SK-MEL-5 (cell line): ENCODE measurements around the gene SLC22A4. TPM values are rescaled to one million over a fixed set of nuclear protein-coding genes. Genes with fewer than 3 reads are reported as not detected.

Experiments used
- DNase-seq: peaks from one replicate; pipeline ENCODE4 v3.0.0-alpha.2; 2016; ENCODE audit warnings: low read depth, low spot score
- in situ Hi-C: cut with HindIII; loops from 2 replicates; pipeline ENCODE4 v1.10.0; 2016; ENCODE audit warnings: low sequenced_read_pairs, high pct_unique_total_duplicates, low pct_unique_long_range_greater_than_20kb
- small RNA-seq, 2 experiments: library from RNA; depleted of rRNA; stranded (forward); fragments of <200 nt; gene quantifications; one replicate each; pipeline ENCODE3, GENCODE V24; 2014
- total RNA-seq: library from RNA; depleted of rRNA; stranded (reverse); fragments of >200 nt; shearing (Covaris generic); gene quantifications from 2 replicates; pipeline ENCODE4 v1.2.3, GENCODE V29; 2014; rRNA removed

The SLC22A4 gene
- total RNA-seq, 1 experiment from 2014 or later: 0.66 TPM

DNA sequence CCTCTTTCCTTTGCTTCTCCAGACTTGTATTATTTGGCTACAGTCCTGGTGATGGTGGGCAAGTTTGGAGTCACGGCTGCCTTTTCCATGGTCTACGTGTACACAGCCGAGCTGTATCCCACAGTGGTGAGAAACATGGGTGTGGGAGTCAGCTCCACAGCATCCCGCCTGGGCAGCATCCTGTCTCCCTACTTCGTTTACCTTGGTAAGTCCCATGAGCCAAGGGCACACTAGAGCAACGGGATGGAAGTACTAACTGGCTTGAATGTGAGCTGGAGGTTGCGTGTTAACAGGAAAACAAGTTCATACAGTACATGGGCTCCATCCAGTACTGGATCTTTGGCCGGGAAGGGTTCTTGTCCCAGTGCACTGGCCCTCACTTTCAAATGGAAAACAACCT is 98.2 kb downstream of the SLC22A4 start:
- in situ Hi-C loops: no loop called here
- DNase-seq: no peak

- in situ Hi-C loops: no loop called here
Measured at GRCh38 chr5:132392978-132393825, 99.0 kb downstream of the SLC22A4 start.

More at GRCh38 chr5:132392978-132393825, 99.0 kb downstream of the SLC22A4 start:
- no peak for DNase-seq

Small RNAs within 50 kb of the gene (small RNA-seq; reads per million reads assigned to genes)
- gene MIR3936: 0 to 0.05 reads per million in 2 experiments

Other genes with a start within 250 kb of the SLC22A4 start
- not detected in 2 replicates for gene IL3, start 233.7 kb upstream of the SLC22A4 start, total RNA-seq
- not detected in 2 replicates for gene CSF2, start 220.6 kb upstream of the SLC22A4 start, total RNA-seq
- 66.3 and 69.8 TPM in 2 replicates for gene P4HA2, start 66.5 kb upstream of the SLC22A4 start, total RNA-seq
- 1.8 and 2.1 TPM in 2 replicates for gene PDLIM4, start 36.7 kb upstream of the SLC22A4 start, total RNA-seq
- 2.8 and 5.1 TPM in 2 replicates for gene SLC22A5, start 75.3 kb downstream of the SLC22A4 start, total RNA-seq
- gene IRF1, start 196.4 kb downstream of the SLC22A4 start, total RNA-seq: 1.2 and 1.8 TPM in 2 replicates
- not detected in 2 replicates for gene IL5, start 249.1 kb downstream of the SLC22A4 start, total RNA-seq